ENCODE measurements around the gene ARID1B.

- no peak for TF ChIP-seq CTCF (conservative IDR thresholded peaks at IDR 0.05)
- no peak for TF ChIP-seq EZH2 (IDR thresholded peaks at IDR 0.05; ENCODE audit: low read depth)
Observed at GRCh38 chr6:156832669-156833068, 55.5 kb downstream of the ARID1B start.

All from PC-9 (cell line).